GM10248 (cell line): ENCODE results near the gene MYLK2.

Source experiments
- CTCF ChIA-PET: fragments of 300-600 bp; sonication (Branson Sonifier 250); formaldehyde crosslinking; extraction: SDS; loops from one replicate; lab custom pipeline; 2021; ENCODE audit warnings: antibody characterized with exemption; lab: Yijun Ruan, JAX
- POLR2A ChIA-PET: fragments of 350-650 bp; sonication (Branson Sonifier 250); formaldehyde crosslinking; extraction: SDS; loops from one replicate; lab custom pipeline; 2020; ENCODE audit warnings: antibody characterized with exemption; lab: Yijun Ruan, JAX
- DNase-seq: peaks from one replicate; pipeline ENCODE4 v3.0.0; 2012; ENCODE audit errors: extremely low spot score
- CTCF ChIP-seq: IDR thresholded peaks from 2 replicates; pipeline ENCODE4 v1.5.1; 2012; ENCODE audit warnings: mild to moderate bottlenecking, low read depth; ENCODE audit errors: extremely low read depth, missing control alignments, control extremely low read depth

Gene MYLK2

DNA sequence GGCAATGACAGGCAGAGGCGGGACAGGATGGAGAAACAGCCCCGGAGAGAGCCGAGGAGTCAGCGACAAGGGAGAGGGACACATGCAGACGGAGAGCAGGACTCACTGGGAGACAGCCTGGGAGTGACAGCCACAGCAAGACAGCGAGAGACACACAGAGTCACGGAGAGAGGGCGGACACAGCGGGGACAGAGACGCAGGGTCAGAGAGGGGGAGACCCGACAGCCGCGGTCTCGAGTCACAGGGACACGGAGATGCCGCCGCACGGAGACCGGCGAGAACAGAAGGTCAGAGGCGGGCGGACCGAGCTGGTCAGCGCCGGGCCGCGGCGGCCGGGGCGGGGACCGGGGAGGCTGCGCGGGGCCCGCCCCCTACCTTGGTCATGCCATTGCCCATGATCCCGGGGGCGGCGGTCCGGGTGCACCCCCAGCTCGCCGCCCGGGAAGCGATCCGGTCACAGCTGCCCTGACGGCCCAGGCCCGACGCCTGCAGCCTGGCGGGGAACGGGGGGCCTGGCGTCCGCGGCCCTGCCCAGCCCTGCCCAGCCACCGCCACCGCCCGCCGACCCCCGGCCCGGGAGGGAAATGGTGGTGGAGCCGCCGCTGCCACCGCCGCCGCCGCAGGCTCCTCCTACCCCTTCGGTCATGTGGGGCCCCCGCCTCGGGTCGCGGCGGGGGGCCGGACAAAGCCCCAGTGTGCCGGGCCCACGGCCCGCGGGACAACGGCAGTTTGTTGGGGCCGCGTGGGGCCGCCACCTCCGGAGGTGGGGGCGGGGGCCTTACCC lies 51.0 kb downstream of the MYLK2 start, which contains the start of the genes DUSP15 and TTLL9:
TSS of gene DUSP15 (minus strand) at position 586 of the 784 bp plus-strand sequence. CDS start at position 396, 190 bp downstream.
TSS of gene TTLL9 (plus strand) at position 693 of the 784 bp plus-strand sequence. CDS start 493 bp downstream, outside the sequence.
- POLR2A ChIA-PET, result no interaction called here
- CTCF ChIA-PET, result interaction anchor here (1.1 to 3.0 kb wide), 5 partner anchors 10 to 161 kb away, joined by 3 to 10 read pairs (median 4); no protein-coding TSS in a partner anchor
- TF ChIP-seq CTCF, result no peak
- no peak for DNase-seq

DNA sequence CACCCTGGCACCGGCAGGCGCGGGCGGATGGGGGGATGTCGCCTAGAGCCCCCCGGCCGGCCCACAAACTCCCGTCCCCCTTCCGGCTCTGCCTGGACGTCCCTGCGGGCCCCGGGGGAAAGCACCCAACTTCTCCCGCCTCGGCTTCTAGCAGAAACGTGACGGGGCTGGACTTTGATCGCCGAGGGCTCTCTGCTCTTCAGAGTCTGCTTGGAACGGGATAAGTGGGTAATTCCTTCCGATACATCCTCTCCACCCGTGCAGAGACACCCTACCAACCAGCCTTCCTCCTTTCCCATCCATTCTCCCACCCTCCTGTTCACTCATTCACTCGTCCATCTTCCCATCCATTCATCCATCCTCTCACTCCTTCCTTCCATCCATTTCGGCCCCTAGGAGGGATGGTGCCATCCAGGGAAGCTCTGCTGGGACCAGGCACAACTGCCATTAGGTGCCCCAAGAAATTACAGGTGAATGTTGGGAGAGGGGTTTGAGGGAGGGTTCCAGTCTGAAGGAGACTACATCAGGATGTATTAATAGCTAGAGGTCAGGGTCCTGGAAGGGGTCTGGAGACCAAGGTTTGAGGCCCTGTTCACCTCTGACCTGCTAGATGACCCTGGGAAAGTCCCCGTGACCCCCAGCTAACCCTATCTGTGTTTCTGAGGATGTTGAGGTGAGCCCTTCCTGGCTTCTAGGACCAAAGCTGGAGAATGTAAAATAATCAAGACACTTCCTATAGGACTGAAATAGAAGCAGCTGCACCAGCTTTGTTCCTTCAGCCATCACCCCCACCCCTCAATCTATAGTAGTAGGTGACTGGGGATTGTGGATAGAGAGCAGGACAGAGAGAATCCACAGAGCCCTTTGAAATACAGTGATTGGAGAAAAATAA lies 51.8 kb downstream of the MYLK2 start:
- ChIA-PET CTCF (interaction anchor here (0.8 to 3.2 kb wide), 12 partner anchors 10 to 160 kb away, joined by 3 to 18 read pairs (median 4); partner anchors contain the start of gene PDRG1), POLR2A (no interaction called here)
- TF ChIP-seq CTCF, result no peak
- no peak for DNase-seq

- ChIA-PET CTCF (interaction anchor here (0.8 to 3.2 kb wide), 10 partner anchors 9 to 148 kb away, joined by 3 to 18 read pairs (median 6); partner anchors contain the start of gene PDRG1), POLR2A (no interaction called here)
- no peak for TF ChIP-seq CTCF
- no peak for DNase-seq
Observed at GRCh38 chr20:31871618-31871954, 52.4 kb downstream of the MYLK2 start.

DNA sequence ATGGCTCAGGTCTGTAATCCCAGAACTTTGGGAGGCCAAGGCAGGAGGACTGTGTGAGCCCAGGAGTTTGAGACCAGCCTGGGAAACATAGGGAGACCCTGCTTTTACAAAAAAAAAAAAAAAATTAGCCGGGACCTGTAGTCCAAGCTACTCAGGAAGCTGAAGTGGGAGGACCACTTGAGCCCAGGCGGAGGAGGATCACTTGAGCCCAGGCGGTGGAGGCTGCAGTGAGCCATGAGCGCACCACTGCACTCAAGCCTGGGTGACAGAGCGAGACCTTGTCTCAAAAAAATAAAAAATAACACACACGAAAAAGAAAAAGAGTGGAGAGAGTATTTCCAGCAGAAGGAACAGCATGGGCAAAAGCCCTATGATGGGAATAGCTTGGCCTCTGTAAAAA lies 53.2 kb downstream of the MYLK2 start:
- no peak for DNase-seq
- ChIA-PET POLR2A (interaction anchor here (0.7 kb wide), 1 partner anchor 949 kb away, joined by 3 read pairs; no protein-coding TSS in a partner anchor), CTCF (interaction anchor here (1.0 to 3.2 kb wide), 11 partner anchors 8 to 160 kb away, joined by 3 to 18 read pairs (median 5); partner anchors contain the start of gene PDRG1)
- TF ChIP-seq CTCF, result no peak

GRCh38 chr20:31875671-31876070 lies 56.5 kb downstream of the MYLK2 start:
- no peak for TF ChIP-seq CTCF
- POLR2A ChIA-PET, result no interaction called here
- no peak for DNase-seq

DNA sequence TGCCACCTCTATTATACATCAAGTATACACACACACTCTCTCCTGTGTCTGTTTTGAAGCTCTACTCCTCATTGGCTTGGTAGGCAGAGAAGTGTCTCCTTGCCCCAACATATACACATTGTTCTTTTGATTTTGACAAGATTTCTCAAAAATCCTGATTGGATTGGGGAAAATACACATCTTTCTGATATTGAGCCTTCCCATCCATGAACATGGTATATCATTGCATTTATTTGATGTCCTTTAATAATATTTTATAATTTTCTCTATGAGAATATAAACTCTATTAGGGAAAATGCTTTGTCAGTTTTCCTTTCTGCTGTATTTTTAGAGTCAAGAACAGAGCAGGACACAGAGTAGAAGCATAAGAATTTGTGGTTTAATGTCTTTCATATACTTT lies 58.5 kb downstream of the MYLK2 start:
- ChIA-PET POLR2A (no interaction called here), CTCF (interaction anchor here (1.4 to 4.1 kb wide), 2 partner anchors 18 to 24 kb away, joined by 3 to 22 read pairs; no protein-coding TSS in a partner anchor)
- TF ChIP-seq CTCF, result no peak
- no peak for DNase-seq

More at GRCh38 chr20:31875671-31876070, 56.5 kb downstream of the MYLK2 start:
- CTCF ChIA-PET, result no interaction called here
